Suppressor macrophage treated with lipopolysaccharide for 1 hour (primary cell): ENCODE results near the gene CROT.

Source experiments
- DNase-seq, 3 donors: peaks; one replicate each; pipeline ENCODE4 v3.0.0-alpha.2; 2020 to 2022

Gene CROT

GRCh38 chr7:87342231-87342630, 3.2 kb upstream of the CROT start:
- DNase-seq: no peak

GRCh38 chr7:87344446-87344845, 1.0 kb upstream of the CROT start:
- DNase-seq: no peak

DNA sequence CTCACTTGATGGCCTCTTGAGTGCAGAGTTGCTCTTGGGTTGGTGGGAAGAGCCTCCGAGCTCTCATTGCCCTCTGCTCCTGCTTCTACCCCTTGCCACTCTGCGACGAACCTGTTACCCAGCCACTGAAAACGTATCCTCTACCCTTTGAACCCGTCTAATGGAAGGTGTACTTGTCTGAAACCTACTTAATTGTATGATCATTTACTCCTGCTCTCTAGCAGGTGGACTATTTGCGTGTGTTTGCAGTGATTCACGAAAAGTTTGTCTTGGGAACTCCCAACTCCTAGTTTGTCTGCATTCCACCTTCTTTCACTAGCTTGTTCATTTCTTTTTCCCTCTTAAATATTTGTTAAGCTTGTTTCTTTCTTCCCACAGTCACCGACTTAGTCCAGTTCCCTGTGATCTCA, 503 bp downstream of the CROT start:
- peak in 2 of 3 donors; percentile 6 to 19 for DNase-seq

- no peak for DNase-seq
Measured at GRCh38 chr7:87347207-87347606, 1.7 kb downstream of the CROT start.

- no peak for DNase-seq
Measured at GRCh38 chr7:87347664-87348063, 2.2 kb downstream of the CROT start.

DNA sequence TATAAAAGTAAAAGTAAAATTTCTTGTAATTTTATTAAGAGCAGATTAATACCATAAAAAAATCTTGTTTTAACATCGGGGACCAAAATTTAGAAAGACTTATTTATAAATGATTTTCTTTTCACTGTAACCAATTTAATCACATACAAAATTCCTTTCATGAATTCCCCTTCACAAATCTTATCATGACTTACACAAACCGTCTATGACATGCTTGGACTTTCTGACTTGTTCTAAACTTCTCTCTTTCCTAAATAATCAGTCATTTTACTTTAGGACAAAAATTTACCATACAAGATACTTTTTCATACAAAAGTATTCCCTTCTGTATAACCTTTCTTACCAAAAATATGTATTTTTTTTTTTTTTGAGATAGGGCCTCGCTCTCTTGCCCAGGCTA, 9.3 kb downstream of the CROT start:
- DNase-seq: peak in 2 of 3 donors; percentile 2 to 19

GRCh38 chr7:87356448-87356847, 11.0 kb downstream of the CROT start:
- no peak for DNase-seq

GRCh38 chr7:87359366-87359765, 13.9 kb downstream of the CROT start:
- DNase-seq: no peak

DNA sequence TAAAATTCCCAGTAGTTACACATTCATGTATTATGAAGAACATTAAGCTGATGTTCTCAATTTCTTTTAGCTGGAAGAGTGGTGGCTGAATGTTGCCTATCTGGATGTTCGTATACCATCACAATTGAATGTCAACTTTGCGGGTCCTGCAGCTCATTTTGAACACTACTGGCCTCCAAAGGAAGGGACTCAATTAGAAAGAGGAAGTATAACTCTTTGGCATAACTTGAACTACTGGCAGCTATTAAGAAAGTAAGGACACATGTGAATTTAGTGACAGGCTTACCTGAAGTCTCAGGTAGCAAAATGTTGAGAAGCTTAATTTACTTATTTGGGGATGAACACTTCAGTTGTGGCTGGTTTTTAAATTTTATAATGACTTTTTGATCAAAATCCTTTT, 15.9 kb downstream of the CROT start:
- DNase-seq: no peak

DNA sequence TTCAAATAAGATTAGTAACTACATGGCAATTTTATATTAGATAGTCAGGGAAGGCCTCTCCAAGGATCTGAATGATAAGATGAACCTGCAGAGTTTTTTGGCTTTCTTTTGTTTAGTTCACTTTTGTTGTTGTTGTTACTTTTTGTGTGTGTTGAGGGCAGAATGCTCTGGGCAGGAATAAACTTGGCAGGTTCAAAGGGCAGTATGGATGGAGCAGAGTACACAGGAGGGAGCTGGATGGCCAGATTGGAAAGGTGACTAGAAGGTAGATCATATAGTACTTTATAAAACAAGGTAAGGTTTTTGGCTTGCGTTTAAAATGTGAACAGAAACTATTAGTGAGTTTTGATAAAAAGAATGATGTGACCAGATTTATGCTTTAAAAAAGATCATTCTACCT, 17.9 kb downstream of the CROT start:
- DNase-seq: no peak

- no peak for DNase-seq
Measured at GRCh38 chr7:87364246-87364645, 18.8 kb downstream of the CROT start.

DNA sequence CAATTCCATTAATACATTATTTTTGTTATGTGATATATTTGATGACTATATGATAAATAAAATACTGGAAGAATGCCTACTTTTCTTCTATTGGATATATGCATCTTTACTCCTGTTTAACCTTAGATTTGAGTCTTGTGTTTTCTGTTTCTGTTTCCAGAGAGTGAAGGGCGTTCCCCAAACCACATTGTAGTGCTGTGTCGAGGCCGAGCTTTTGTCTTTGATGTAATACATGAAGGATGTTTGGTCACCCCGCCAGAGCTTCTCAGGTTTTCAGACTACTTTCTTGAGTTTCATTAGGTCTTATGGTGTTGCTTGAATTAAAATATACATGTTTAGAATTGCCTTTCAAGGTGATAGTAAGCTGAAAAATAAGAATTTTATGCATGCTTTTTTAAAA, 23.8 kb downstream of the CROT start:
- no peak for DNase-seq

- DNase-seq: no peak
Measured at GRCh38 chr7:87370660-87371180, 25.3 kb downstream of the CROT start.

- DNase-seq: no peak
Measured at GRCh38 chr7:87375662-87376435, 30.4 kb downstream of the CROT start.

- no peak for DNase-seq
Measured at GRCh38 chr7:87380905-87381304, 35.4 kb downstream of the CROT start.

DNA sequence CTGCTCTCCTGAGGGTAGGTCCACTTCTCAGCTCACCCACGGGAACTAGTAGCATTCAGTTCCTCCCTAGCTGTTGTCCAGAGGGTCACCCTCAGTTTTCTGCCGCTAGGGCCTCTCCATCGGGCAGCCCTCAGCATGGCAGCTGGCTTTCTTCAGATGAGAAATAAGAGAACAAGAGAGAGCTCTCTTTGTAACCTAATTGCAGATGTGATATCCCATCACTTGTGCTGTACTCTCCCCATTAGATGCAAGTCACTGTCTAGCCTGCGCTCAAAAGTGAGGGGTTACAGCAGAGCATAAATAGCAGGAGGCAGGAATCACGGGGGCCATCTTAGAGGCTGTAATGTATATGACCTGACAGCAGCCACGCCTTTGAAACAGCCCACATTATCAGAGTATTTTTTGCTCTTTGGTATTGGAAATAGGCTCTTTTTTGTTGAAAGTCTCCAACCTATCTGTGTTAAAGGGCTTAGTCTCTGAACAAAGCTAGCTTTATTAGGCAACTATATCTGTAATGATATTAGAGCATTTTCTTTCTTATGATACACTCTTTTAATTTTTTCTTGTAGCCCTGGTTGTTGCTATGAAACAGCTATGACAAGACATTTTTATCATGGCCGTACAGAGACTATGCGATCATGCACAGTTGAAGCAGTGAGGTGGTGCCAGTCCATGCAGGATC, 45.7 kb downstream of the CROT start:
- no peak for DNase-seq

DNA sequence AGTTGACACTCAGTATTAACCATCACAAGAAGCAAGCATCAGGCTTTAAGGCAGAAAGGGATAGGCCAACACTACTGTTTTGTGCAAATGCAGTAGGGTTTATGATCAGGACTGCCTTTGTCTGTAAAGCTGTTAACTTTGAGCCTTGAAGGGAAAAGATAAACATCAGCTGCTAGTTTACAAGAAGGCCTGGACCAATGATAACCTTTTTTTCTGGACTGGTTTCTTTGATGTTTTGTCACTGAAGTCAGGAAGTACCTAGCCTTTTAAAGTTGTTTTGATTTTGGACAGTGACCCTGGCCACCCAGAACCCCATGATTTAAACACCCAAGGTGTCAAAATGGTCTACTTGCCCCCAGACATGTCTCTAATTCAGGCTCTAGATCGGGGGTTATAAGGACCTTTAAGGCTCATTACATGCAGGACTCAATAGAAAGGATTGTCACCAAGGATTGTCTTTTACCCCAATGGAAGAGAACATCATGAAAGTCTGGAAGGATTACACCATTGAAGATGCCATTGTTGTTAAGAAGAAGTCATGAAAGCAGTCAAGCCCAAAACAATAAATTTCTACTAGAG, 50.1 kb downstream of the CROT start:
- DNase-seq: no peak

DNA sequence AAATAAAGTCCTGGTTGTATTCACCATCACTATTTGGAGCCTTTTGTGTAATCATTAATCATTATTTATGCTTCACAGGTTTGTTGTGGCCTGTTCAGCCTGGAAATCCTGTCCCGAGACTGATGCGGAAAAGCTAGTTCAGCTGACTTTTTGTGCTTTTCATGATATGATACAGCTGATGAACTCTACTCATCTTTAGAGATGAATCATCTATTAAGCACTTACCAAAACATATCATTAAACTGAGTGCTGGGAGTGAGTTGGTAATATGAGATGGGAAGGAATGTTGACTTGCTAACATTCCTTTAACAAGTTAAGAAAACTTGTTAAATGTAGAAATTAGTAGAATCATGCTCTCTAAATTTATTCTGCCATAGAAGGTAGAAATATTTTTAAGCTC, 53.0 kb downstream of the CROT start:
- DNase-seq: no peak

DNA sequence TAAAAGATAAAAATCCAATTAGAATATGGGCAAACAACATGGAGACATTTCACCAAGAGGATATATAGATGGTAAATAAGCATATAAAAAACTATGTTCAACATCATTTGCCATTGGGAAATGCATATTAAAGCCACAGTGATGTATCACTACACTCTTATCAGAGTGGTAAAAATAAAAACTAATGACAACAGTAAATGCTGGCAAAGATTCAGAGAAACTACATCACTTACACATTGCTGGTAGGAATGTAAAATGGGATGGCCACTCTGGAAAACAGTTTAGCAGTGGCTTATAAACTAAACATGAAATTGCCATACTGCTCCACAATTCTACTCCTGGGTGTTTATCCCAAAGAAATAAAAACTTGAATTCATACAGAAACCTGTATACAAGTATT, 59.2 kb downstream of the CROT start:
- DNase-seq: no peak

- DNase-seq: no peak
Measured at GRCh38 chr7:87411186-87411585, 65.7 kb downstream of the CROT start.

DNA sequence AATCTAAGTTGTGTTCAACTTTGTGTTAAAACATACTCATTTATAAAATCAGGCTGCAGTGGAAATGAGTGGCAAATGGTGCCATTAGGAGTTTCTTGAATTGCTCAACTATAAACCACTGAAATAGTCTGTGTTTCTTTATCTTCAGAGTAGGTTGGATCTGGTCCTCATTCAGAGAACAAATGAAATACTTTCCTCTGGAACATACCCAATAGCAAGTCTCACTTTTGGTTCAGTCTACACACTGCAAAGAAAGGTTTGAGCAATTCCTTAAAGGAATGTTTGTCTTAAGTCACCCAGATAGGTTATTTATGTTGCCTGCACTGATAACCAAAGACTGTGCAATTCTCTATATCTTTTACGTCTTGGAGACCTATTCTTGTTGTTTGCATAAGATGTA, 67.6 kb downstream of the CROT start:
- DNase-seq: no peak

DNA sequence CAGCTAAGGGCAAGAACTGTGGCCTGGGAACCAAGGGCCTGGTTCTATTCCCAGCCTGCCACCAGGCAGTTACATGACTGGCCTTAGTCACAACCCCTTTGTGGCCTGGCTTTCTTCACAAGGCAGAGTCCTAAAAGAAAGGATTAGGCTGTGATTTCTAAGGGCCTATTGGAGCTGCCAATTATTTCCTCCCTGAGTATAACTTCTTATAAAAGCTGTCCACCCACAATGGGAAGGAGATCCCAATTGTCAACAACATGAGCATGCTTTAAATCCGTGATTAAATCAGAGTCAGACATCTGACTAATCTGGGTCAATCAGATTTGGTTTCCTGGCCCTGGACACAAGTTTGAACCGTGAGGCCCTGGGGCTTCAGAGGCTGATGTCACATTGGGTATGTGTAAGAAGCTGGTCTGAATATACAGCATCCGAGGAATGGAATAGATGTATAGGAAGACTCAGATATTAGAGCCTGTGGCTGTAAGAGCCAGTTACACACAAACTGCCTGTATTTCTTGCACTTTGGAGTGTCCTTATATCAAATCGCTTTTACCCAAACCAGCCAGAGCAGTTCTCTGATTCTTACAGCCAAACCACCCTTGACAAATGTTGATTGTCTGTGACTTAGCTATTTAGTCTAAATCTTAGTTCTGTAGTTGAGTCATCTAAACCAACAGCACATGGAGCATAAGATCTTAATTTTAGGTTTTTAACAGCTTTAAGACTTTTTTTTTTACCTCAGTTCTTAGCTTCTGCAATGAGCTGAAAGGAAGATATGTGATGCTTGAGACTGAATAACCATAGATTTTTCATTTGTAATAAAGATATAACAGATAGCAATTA, 68.7 kb downstream of the CROT start:
- no peak for DNase-seq

- no peak for DNase-seq
Measured at GRCh38 chr7:87414794-87415188, 69.3 kb downstream of the CROT start.
